HCT116 (cell line): Measurements from ENCODE around the gene PEX26. TPM values are rescaled to one million over a fixed set of nuclear protein-coding genes. Genes with fewer than 3 reads are reported as not detected.

ENCODE experiments used
- ATAC-seq: fragments of 200-7000 bp; cut with Tn5 transposase; 2 replicates; pipeline ENCODE4 v1.9.1; 2020; ENCODE audit warnings: mild to moderate bottlenecking, moderate library complexity
- BruUV-seq: library from RNA; stranded (reverse); fragments of 400-500 nt; replicated peaks from 2 replicates; lab custom pipeline; 2021; lab: Mats Ljungman, UMichigan
- CTCF ChIA-PET: fragments of 300-600 bp; sonication (Branson Sonifier 250); formaldehyde crosslinking; loops from one replicate; lab custom pipeline; 2021; ENCODE audit warnings: antibody characterized with exemption; lab: Charles Lee
- POLR2A ChIA-PET: fragments of 300-600, 350-600 bp; sonication (Branson Sonifier 250); formaldehyde crosslinking; loops from one replicate; lab custom pipeline; 2021; ENCODE audit warnings: antibody characterized with exemption; lab: Charles Lee
- RAD21 ChIA-PET, 2 experiments: fragments of 300-600 bp; sonication (Branson Sonifier 250); formaldehyde crosslinking; loops; one replicate each; lab custom pipeline; 2023; ENCODE audit warnings: low total read pairs in 2 of 2; ENCODE audit not compliant: uncharacterized antibody in 2 of 2, unreplicated experiment in 2 of 2, low non-redundant PET in 1 of 2; lab: Charles Lee
- DNase-seq: peaks from one replicate; pipeline ENCODE4 v3.0.0-alpha.2; 2010; ENCODE audit warnings: low read depth, low spot score
- H2AFZ ChIP-seq: fragments of 200-600 bp; shearing (Covaris generic), sonication (generic); 2 replicates; pipeline ENCODE4 v1.6.1; 2017; ENCODE audit warnings: low read depth, mixed run types, mixed read lengths, antibody characterized with exemption, low read length; ENCODE audit not compliant: poor library complexity, severe bottlenecking
- H3K27ac ChIP-seq: 2 replicates; pipeline ENCODE4 v1.5.1; 2012; ENCODE audit warnings: low read depth, low read length
- H3K27me3 ChIP-seq: fragments of 200-600 bp; sonication (generic); 2 replicates; pipeline ENCODE4 v1.6.1; 2016; ENCODE audit warnings: mixed run types, low read length, mixed read lengths; ENCODE audit not compliant: insufficient read depth
- H3K36me3 ChIP-seq, 2 experiments: fragments of 200-500 bp in 1 of 2; fragments of 200-600 bp in 1 of 2; sonication (Bioruptor generic) in 1 of 2; sonication (generic) in 1 of 2; 2 replicates each; pipeline versions ENCODE4 v1.5.1 to v1.6.1; 2014 to 2016; ENCODE audit warnings: low read length in 2 of 2, inconsistent platforms in 1 of 2, mixed read lengths in 1 of 2, mixed run types in 1 of 2; ENCODE audit not compliant: insufficient read depth in 2 of 2, control insufficient read depth in 1 of 2
- H3K4me1 ChIP-seq, 2 experiments: fragments of 200-600 bp in 1 of 2; sonication (generic) in 1 of 2; 2 replicates each; pipeline versions ENCODE4 v1.5.1 to v1.6.1; 2012 to 2017; ENCODE audit warnings: low read length in 2 of 2, inconsistent platforms in 1 of 2, mild to moderate bottlenecking in 1 of 2, mixed read lengths in 1 of 2, mixed run types in 1 of 2, moderate library complexity in 1 of 2; ENCODE audit not compliant: insufficient read depth in 2 of 2, control insufficient read depth in 1 of 2
- H3K4me2 ChIP-seq: fragments of 200-600 bp; sonication (generic); 2 replicates; pipeline ENCODE4 v1.6.1; 2017; ENCODE audit warnings: mixed run types, low read length, mixed read lengths
- H3K4me3 ChIP-seq, 2 experiments: fragments of 200-600 bp in 1 of 2; sonication (generic) in 1 of 2; replicated peaks in 1 of 2; 2 replicates each; pipeline ENCODE4 v1.5.1; 2011 to 2016; ENCODE audit warnings: low read length in 2 of 2, control low read depth in 1 of 2, low read depth in 1 of 2, mild to moderate bottlenecking in 1 of 2, mixed read lengths in 1 of 2, mixed run types in 1 of 2
- H3K79me2 ChIP-seq: fragments of 200-600 bp; sonication (generic); 2 replicates; pipeline ENCODE4 v1.6.1; 2017; ENCODE audit warnings: mild to moderate bottlenecking, mixed run types, low read length, moderate library complexity, mixed read lengths; ENCODE audit not compliant: insufficient read depth
- H3K9ac ChIP-seq: fragments of 200-600 bp; sonication (generic); 2 replicates; pipeline ENCODE4 v1.6.1; 2016; ENCODE audit warnings: low read length, mixed read lengths
- H3K9me2 ChIP-seq: fragments of 200-600 bp; sonication (generic), shearing (Covaris generic); 2 replicates; pipeline ENCODE4 v1.6.1; 2017; ENCODE audit warnings: mixed run types, mild to moderate bottlenecking, moderate library complexity; ENCODE audit not compliant: insufficient read depth
- H3K9me3 ChIP-seq, 2 experiments: fragments of 200-500 bp in 1 of 2; fragments of 200-600 bp in 1 of 2; sonication (Bioruptor generic) in 1 of 2; sonication (generic) in 1 of 2; 2 replicates each; pipeline ENCODE4 v1.6.1; 2014 to 2017; ENCODE audit warnings: low read length in 2 of 2, mixed read lengths in 2 of 2, inconsistent platforms in 1 of 2, low read depth in 1 of 2, mild to moderate bottlenecking in 1 of 2, mixed run types in 1 of 2, moderate library complexity in 1 of 2; ENCODE audit not compliant: control insufficient read depth in 1 of 2, insufficient read depth in 1 of 2
- H4K20me1 ChIP-seq: fragments of 200-600 bp; sonication (generic), shearing (Covaris generic); 2 replicates; pipeline ENCODE4 v1.6.1; 2017; ENCODE audit warnings: mixed run types, mild to moderate bottlenecking, moderate library complexity; ENCODE audit not compliant: insufficient read depth
- CBX3 ChIP-seq: IDR thresholded peaks from 2 replicates; pipeline ENCODE4 v1.6.1; 2012; ENCODE audit warnings: low read depth
- CEBPB ChIP-seq: IDR thresholded peaks from 2 replicates; pipeline ENCODE4 v1.6.1; 2012; ENCODE audit warnings: low read depth
- EGR1 ChIP-seq: IDR thresholded peaks from 2 replicates; pipeline ENCODE4 v1.6.1; 2012; ENCODE audit warnings: low read depth
- ELF1 ChIP-seq: IDR thresholded peaks from 2 replicates; pipeline ENCODE4 v1.6.1; 2012; ENCODE audit warnings: low read depth, borderline replicate concordance
- EZH2phosphoT487 ChIP-seq: fragments of 200-600 bp; IDR thresholded peaks from 2 replicates; pipeline ENCODE4 v1.6.1; 2018; ENCODE audit warnings: antibody characterized with exemption, borderline replicate concordance
- JUND ChIP-seq: IDR thresholded peaks from 2 replicates; pipeline ENCODE4 v1.6.1; 2012
- MAX ChIP-seq: IDR thresholded peaks from 2 replicates; pipeline ENCODE4 v1.6.1; 2012
- POLR2A ChIP-seq: IDR thresholded peaks from 2 replicates; pipeline ENCODE4 v1.7.0; 2011; ENCODE audit warnings: borderline replicate concordance; ENCODE audit not compliant: insufficient read depth, insufficient read length; ENCODE audit errors: extremely low read depth
- RAD21 ChIP-seq: IDR thresholded peaks from 2 replicates; pipeline ENCODE4 v1.6.1; 2012; ENCODE audit warnings: low read depth, mild to moderate bottlenecking
- SP1 ChIP-seq: IDR thresholded peaks from 2 replicates; pipeline ENCODE4 v1.6.1; 2012; ENCODE audit warnings: low read depth
- SRF ChIP-seq: IDR thresholded peaks from 2 replicates; pipeline ENCODE4 v1.6.1; 2012; ENCODE audit warnings: low read depth
- YY1 ChIP-seq: IDR thresholded peaks from 2 replicates; pipeline ENCODE4 v1.6.1; 2011; ENCODE audit warnings: low read length, low read depth, moderate library complexity, mild to moderate bottlenecking; ENCODE audit not compliant: insufficient replicate concordance; ENCODE audit errors: extremely low read depth
- ZFX ChIP-seq: fragments of 450-650 bp; IDR thresholded peaks from 2 replicates; pipeline ENCODE4 v1.6.1; 2017
- intact Hi-C: fragments of 100-400 bp; cut with micrococcal nuclease; formaldehyde crosslinking; loops from 2 replicates; pipeline ENCODE4 v1.10.0; 2022
- total RNA-seq: library from RNA; stranded (reverse); gene quantifications from one replicate; pipeline ENCODE4 v1.2.1, GENCODE V29; 2021; ENCODE audit not compliant: unreplicated experiment
- TF ChIP-seq, protein P1 (sequence below): IDR thresholded peaks from 2 replicates; pipeline ENCODE4 v1.6.1; 2012
- TF ChIP-seq, protein P2 (sequence below), 3 experiments: fragments of 200-600 bp in 1 of 3; sonication (generic) in 1 of 3; IDR thresholded peaks in 2 of 3; conservative IDR thresholded peaks in 1 of 3; 2 replicates each; pipeline ENCODE4 v1.5.1; 2012 to 2017; ENCODE audit warnings: low read depth in 2 of 3, low read length in 2 of 3, antibody characterized with exemption in 1 of 3, borderline replicate concordance in 1 of 3, control low read depth in 1 of 3, mild to moderate bottlenecking in 1 of 3, mixed read lengths in 1 of 3, mixed run types in 1 of 3, moderate library complexity in 1 of 3; ENCODE audit not compliant: insufficient read depth in 1 of 3

The PEX26 gene
- total RNA-seq, 1 experiment from 2014 or later, result 26.4 TPM

DNA sequence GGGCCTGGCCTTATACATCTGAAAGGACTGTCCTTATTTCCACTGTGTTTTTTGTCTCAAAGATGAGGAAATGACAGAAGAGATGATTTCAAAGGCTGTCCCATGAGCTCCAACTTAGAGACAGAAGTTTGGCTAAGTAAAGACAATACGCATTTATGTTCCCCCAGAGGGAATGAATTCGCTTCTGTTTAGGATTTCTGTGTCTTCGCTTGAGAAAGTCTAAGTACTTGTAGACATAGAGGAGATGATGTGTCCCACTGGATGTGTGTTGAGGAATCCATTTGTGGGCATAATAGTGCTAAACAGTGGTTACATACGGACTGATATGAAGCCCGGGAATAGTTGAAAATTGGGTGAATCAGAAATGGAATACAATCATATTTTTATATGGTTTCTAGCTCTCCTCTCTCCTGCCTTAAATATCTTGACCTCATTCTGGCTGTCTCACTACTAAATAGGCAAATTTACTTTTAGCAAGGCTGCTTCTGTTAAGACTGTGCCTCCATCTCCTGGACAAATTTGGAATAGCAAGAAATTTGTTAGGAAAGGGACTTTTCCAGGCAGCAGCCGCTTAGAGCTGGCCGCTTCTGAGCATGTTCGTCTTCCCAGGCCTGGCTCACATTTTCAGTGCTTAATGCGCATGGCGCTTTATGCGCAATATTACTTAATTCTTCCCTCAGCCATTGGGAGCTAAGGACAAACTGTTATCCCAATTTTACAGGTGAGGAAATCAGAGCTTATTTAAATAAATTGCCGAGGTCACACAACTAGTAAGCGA is 1.9 kb upstream of the PEX26 start:
- no peak overlapping the region for H3K27ac ChIP-seq
- ATAC-seq, result peak; percentile 26; the same call in 1 of the 2 replicates
- POLR2A ChIA-PET, result interaction anchor here (0.9 to 1.3 kb wide), 4 partner anchors 13 to 247 kb away, joined by 3 to 4 read pairs (median 3); partner anchors contain the start of gene USP18

More for the DNA sequence above, 1.9 kb upstream of the PEX26 start:
- Histone ChIP-seq H3K9me3 (no peaks in the 10 kb centered on the region), H3K79me2 (peaks cover 22% of the 10 kb centered on the region), H3K36me3 (peaks cover 6 to 7% of the 10 kb centered on the region in 2 experiments; a peak in 3 of 4 replicates), H3K4me2 (peak overlapping the region; percentile 77)
- BruUV-seq, result no TSS peak
- peak; percentile 75 for DNase-seq
- intact Hi-C loops, result loop anchor here (1.0 to 2.0 kb wide), 5 partner anchors 75 to 517 kb away; no protein-coding TSS in a partner anchor
- TF ChIP-seq SRF (0 out of 2 replicates have a peak, but pooled peaks have one; percentile 38), CEBPB (no peak), SP1 (peak; percentile 21; the same call in 1 of the 2 replicates), YY1 (no peak), MAX (peak; percentile 32; the same call in 1 of the 2 replicates), POLR2A (no peak), EZH2phosphoT487 (no peak), JUND (no peak), EGR1 (no peak), CBX3 (no peak), ZFX (no peak), RAD21 (peak; percentile 94), ELF1 (no peak)
- TF ChIP-seq, protein P1, sequence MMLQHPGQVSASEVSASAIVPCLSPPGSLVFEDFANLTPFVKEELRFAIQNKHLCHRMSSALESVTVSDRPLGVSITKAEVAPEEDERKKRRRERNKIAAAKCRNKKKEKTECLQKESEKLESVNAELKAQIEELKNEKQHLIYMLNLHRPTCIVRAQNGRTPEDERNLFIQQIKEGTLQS, result no peak
- TF ChIP-seq, protein P2, sequence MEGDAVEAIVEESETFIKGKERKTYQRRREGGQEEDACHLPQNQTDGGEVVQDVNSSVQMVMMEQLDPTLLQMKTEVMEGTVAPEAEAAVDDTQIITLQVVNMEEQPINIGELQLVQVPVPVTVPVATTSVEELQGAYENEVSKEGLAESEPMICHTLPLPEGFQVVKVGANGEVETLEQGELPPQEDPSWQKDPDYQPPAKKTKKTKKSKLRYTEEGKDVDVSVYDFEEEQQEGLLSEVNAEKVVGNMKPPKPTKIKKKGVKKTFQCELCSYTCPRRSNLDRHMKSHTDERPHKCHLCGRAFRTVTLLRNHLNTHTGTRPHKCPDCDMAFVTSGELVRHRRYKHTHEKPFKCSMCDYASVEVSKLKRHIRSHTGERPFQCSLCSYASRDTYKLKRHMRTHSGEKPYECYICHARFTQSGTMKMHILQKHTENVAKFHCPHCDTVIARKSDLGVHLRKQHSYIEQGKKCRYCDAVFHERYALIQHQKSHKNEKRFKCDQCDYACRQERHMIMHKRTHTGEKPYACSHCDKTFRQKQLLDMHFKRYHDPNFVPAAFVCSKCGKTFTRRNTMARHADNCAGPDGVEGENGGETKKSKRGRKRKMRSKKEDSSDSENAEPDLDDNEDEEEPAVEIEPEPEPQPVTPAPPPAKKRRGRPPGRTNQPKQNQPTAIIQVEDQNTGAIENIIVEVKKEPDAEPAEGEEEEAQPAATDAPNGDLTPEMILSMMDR (IDR thresholded peaks at IDR 0.05 in 2 of 3, conservative IDR thresholded peaks at IDR 0.05 in 1 of 3; ENCODE audit: borderline replicate concordance in 1 of 3, insufficient read depth in 1 of 3, low read depth in 2 of 3, low read length in 2 of 3), result peak; percentile 76 to 89 (median 88)
- TF ChIP-seq, all 23 proteins: peak for 5
- Histone ChIP-seq H2AFZ (no peak overlapping the region), H3K4me1 (peaks cover 14 to 23% of the 10 kb centered on the region in 2 experiments), H3K9ac (no peak overlapping the region), H3K9me2 (no peaks in the 10 kb centered on the region), H4K20me1 (no peaks in the 10 kb centered on the region), H3K4me3 (no peak overlapping the region), H3K27me3 (no peaks in the 10 kb centered on the region; the same call in 1 of the 2 replicates)
- ChIA-PET RAD21 (interaction anchor here (0.8 to 1.6 kb wide), 8 partner anchors 11 to 517 kb away, joined by 3 to 12 read pairs (median 4); no protein-coding TSS in a partner anchor), CTCF (interaction anchor here (0.7 to 4.1 kb wide), 36 partner anchors 10 to 1001 kb away, joined by 3 to 121 read pairs (median 4); partner anchors contain the start of genes MICAL3 and USP18)
